ENCODE data around the gene FUS. TPM values are rescaled to one million over a fixed set of nuclear protein-coding genes. Genes with fewer than 3 reads are reported as not detected.
"Not testable (repeated sequence)": the region's sequence is repeated elsewhere in the genome, so short reads cannot be mapped to it uniquely, and the experiment has no call there.

Gene FUS
- total RNA-seq, 3 donors from 2014 or later: 59.0 to 78.3 (median 73.9) TPM

DNA sequence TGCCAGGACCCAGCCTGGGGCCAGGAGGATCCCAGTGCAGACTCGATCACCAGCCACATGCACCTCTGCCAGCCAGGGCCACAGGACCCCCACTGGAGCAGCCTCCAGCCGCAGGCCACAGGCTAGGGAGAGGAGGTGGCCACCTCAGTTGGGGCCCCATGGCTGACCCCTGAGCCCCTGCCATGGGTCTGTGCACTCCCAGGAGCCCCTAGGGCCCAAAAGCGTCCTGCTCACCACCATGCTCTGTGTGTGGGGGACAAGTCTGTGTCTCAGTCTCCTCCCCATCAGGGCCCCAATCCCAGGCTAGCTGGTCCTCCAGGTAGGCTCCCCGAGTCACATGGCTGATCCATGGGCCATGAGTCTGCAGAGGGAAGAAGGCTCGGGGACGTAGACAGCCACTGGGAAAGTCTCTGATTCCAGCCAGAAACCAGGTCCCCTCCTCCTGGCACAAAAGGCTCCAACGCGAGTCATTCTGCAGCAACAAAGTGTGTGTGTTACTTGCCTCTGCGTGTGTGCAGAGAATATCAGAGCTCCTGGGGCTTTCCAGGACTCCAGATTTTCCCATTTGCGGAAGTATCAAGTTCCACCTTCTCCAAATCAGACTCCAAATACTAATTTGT is 38.3 kb upstream of the FUS start:
- no peak for TF ChIP-seq POLR2A (IDR thresholded peaks at IDR 0.05)
- peak in 1 of 3 donors; percentile 12 for TF ChIP-seq POLR2AphosphoS5 (IDR thresholded peaks at IDR 0.05)
- intact Hi-C loops (cut with DNase I; ENCODE audit: low total_unique reads): no loop called here
- Histone ChIP-seq H3K4me3 (peak overlapping the region; percentile 12 to 83 (median 57)), H3K4me1 (peaks cover 9 to 21% of the 10 kb centered on the region in 2 donors), H3K27me3 (no peaks in the 10 kb centered on the region), H3K27ac (peak overlapping the region; percentile 87 to 93), H3K36me3 (no peaks in the 10 kb centered on the region), H3K9me3 (no peaks in the 10 kb centered on the region)
- DNase-seq (ENCODE audit: low spot score in 2 of 2): peak in 1 of 2 donors; percentile 59

DNA sequence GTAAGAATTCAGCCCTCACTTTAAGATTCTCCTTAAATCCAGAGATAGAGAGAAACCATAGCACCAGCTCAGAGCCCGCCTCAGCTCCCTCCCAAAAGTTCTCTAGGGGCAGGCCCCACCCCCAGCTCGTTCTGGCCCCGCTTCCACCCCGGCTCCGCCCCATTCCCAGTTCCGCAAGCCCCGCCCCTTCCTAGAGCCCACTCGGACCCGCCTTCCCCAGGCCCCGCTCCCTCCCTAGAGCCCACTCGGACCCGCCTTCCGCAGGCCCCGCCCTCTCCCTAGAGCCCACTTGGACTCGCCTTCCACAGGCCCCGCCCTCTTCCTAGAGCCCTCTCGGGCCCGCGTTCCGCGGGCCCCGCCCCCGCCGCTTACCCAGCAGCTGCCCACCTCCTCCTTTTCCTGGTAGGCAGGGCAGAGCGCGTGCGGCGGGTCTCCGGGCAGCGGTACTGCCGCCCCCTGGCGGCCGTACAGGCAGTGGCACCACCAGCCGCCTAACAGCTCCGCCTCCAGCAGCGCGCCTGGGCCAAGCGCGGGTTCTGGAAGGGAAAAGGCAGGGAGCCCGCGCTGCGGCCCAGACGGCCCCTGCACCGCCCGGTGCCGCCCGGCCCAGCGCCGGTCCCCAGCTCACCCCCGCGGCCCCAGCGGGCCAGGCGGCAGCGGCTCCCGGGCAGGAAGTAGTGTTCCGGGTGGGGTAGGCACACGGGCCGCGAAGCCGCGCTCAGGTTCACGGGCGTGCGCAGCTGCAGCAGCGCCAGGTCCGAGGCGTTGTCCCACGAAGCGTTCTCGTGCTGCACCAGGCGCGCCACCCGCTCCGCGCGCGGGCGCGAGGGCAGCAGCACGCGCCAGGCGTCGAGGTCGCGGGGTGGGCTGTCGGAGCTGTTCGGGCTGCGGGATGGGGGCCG is 37.6 kb upstream of the FUS start:
- intact Hi-C loops (cut with DNase I; ENCODE audit: low total_unique reads): no loop called here
- no peaks in the 10 kb centered on the region for H3K9me3 ChIP-seq

DNA sequence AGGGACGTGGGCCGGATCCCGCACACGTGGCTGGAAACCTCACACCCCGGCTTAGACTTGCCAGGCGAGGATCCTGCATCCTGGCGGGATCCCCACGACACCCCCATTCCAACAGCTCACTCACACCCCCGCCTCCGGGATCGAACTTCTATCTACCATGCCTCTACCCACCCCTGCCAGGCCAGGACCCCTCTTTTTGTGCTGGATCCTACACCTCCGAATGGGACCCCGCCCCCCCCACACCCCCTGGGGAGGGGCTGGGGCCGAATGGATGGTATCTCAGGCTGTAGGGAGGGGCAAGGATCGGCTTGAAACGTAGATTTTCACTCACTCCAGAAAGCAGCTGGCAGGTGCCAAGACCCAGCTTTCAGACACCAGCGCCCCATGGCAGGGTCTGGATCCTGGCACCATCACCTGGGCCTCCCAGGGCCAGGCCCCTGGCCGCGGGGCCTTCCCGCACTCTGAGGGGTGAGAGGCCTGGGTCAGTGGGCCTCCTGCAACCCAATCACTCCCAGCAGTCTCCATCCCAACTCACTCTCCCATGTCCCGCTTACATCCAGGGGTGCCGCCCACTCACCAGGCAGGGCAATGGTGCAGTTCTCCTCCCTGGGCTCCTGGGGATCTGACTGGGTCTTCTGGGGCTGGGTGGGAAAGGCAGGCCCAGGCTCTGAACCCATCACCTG is 36.8 kb upstream of the FUS start:
- TF ChIP-seq, protein P1, sequence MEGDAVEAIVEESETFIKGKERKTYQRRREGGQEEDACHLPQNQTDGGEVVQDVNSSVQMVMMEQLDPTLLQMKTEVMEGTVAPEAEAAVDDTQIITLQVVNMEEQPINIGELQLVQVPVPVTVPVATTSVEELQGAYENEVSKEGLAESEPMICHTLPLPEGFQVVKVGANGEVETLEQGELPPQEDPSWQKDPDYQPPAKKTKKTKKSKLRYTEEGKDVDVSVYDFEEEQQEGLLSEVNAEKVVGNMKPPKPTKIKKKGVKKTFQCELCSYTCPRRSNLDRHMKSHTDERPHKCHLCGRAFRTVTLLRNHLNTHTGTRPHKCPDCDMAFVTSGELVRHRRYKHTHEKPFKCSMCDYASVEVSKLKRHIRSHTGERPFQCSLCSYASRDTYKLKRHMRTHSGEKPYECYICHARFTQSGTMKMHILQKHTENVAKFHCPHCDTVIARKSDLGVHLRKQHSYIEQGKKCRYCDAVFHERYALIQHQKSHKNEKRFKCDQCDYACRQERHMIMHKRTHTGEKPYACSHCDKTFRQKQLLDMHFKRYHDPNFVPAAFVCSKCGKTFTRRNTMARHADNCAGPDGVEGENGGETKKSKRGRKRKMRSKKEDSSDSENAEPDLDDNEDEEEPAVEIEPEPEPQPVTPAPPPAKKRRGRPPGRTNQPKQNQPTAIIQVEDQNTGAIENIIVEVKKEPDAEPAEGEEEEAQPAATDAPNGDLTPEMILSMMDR (IDR thresholded peaks at IDR 0.05): no peak
- TF ChIP-seq POLR2A (IDR thresholded peaks at IDR 0.05) (no peak), POLR2AphosphoS5 (IDR thresholded peaks at IDR 0.05) (no peak)
- no peaks in the 10 kb centered on the region for H3K36me3 ChIP-seq
- H3K4me1 ChIP-seq: peaks cover 9 to 17% of the 10 kb centered on the region in 2 donors
- no peaks in the 10 kb centered on the region for H3K9me3 ChIP-seq
- peak overlapping the region; percentile 87 to 93 for H3K27ac ChIP-seq
- no peaks in the 10 kb centered on the region for H3K27me3 ChIP-seq
- DNase-seq (ENCODE audit: low spot score in 2 of 2): peak in 1 of 2 donors; percentile 43
- intact Hi-C loops (cut with DNase I; ENCODE audit: low total_unique reads): no loop called here
- H3K4me3 ChIP-seq: peak overlapping the region; percentile 42 to 83 (median 57)

More for the DNA sequence above, 37.6 kb upstream of the FUS start:
- TF ChIP-seq, protein P1 (IDR thresholded peaks at IDR 0.05): peak; percentile 95 to 99 (median 97)
- TF ChIP-seq POLR2AphosphoS5 (IDR thresholded peaks at IDR 0.05) (peak; percentile 47 to 63 (median 51)), POLR2A (IDR thresholded peaks at IDR 0.05) (peak; percentile 34)
- no peaks in the 10 kb centered on the region for H3K27me3 ChIP-seq
- peak overlapping the region; percentile 42 to 83 (median 57) for H3K4me3 ChIP-seq
- peaks cover 9 to 21% of the 10 kb centered on the region in 2 donors for H3K4me1 ChIP-seq
- peak; percentile 99 for DNase-seq (ENCODE audit: low spot score in 2 of 2)
- H3K36me3 ChIP-seq: no peaks in the 10 kb centered on the region
- H3K27ac ChIP-seq: peak overlapping the region; percentile 87 to 93

DNA sequence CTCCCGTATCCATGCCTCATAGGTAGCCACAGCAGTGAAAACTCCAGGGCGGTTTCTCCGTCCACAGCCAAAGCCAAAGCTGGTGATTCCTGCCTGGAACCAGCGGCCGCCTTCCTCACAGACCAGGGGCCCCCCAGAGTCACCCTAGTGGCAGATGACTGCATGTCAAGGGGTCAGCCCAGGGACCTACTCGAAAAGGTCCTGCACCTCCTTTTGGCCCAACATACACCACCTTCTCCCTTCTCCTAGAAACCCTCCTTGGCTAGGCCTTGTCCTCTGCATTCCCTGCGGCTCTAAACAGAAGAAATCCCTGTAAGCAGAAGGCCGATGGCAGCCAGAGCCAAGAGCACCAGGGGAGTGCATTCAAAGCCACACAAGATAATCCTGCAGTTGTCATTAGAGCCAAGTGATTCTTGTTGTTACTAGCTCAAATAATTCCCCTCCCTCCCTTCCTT is 36.2 kb upstream of the FUS start:
- no peak overlapping the region for H3K4me3 ChIP-seq
- no peak overlapping the region for H3K27ac ChIP-seq
- intact Hi-C loops (cut with DNase I; ENCODE audit: low total_unique reads): no loop called here
- H3K9me3 ChIP-seq: no peaks in the 10 kb centered on the region
- DNase-seq (ENCODE audit: low spot score in 2 of 2): no peak
- no peaks in the 10 kb centered on the region for H3K36me3 ChIP-seq
- peaks cover 9 to 13% of the 10 kb centered on the region in 2 donors for H3K4me1 ChIP-seq
- no peak for TF ChIP-seq POLR2A (IDR thresholded peaks at IDR 0.05)
- no peak for TF ChIP-seq POLR2AphosphoS5 (IDR thresholded peaks at IDR 0.05)
- no peaks in the 10 kb centered on the region for H3K27me3 ChIP-seq

DNA sequence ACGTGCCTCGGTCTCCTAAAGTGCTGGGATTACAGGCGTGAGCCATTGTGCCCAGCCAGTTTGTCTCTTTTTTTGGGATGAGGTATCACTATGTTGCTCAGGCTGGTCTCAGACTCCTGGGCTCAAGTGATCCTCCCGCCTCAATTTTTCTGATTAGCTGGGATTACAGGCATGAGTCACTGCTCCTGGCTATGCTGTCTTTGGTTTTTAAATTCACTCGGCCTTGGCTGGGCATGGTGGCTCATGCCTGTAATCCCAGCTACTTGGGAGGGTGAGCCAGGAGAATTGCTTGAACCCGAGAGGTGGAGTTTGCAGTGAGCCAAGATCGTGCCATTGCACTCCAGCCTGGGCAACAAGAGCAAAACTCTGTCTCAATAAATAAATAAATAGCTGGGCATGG is 35.5 kb upstream of the FUS start:
- H3K36me3 ChIP-seq; H3K4me1 ChIP-seq; DNase-seq (ENCODE audit: low spot score in 2 of 2); H3K4me3 ChIP-seq; H3K27me3 ChIP-seq; intact Hi-C loops (cut with DNase I; ENCODE audit: low total_unique reads); H3K9me3 ChIP-seq; H3K27ac ChIP-seq: not testable (repeated sequence)

DNA sequence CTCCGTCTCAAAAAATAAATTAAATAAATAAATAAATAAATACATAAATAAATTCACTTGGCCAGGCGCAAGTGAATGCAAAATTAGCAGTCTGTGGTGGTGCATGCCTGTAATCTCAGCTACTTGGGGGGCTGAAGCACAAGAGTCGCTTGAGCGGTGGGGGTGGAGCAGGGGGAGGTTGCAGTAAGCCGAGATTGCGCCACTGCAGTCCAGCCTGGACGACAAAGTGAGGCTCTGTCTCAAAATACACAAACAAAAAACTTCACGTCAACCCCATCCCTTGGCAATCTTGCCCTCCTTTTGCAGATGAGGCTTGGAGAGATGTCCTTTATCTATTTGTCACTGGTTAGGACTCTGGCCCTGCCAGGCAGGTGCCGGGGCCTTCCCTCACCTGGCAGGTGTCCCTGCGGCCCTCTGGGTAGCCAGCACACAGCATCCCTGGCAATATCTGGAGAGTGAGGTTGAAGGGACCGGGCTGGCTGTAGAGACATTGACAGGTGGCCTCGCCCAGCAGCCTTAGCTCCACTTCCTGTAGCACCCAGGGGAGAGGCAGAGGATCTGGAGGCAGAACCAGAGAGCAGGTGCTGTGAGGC is 34.4 kb upstream of the FUS start:
- Histone ChIP-seq H3K27me3 (no peaks in the 10 kb centered on the region), H3K36me3 (no peaks in the 10 kb centered on the region), H3K4me1 (peaks cover 9% of the 10 kb centered on the region in 2 donors), H3K9me3 (no peaks in the 10 kb centered on the region), H3K27ac (no peak overlapping the region), H3K4me3 (no peak overlapping the region)
- no peak for DNase-seq (ENCODE audit: low spot score in 2 of 2)
- intact Hi-C loops (cut with DNase I; ENCODE audit: low total_unique reads): no loop called here
- no peak for TF ChIP-seq POLR2AphosphoS5 (IDR thresholded peaks at IDR 0.05)
- TF ChIP-seq, protein P1 (IDR thresholded peaks at IDR 0.05): no peak
- TF ChIP-seq POLR2A (IDR thresholded peaks at IDR 0.05): no peak
